Head of caudate nucleus (tissue), 42 donors: ENCODE measurements around the gene MAEA.
"Not testable (repeated sequence)": the region's sequence is repeated elsewhere in the genome, so short reads cannot be mapped to it uniquely, and the experiment has no call there.

ENCODE experiments used
- DNase-seq, 42 donors: peaks; one replicate each; pipeline versions ENCODE4 v3.0.0 to v3.0.0-alpha.2; 2020 to 2021; ENCODE audit warnings: mixed read lengths in 7 of 42
- intact Hi-C: fragments of 100-400 bp; cut with DNase I; formaldehyde crosslinking; loops from one replicate; pipeline ENCODE4 v1.15.0; 2022

The MAEA gene

DNA sequence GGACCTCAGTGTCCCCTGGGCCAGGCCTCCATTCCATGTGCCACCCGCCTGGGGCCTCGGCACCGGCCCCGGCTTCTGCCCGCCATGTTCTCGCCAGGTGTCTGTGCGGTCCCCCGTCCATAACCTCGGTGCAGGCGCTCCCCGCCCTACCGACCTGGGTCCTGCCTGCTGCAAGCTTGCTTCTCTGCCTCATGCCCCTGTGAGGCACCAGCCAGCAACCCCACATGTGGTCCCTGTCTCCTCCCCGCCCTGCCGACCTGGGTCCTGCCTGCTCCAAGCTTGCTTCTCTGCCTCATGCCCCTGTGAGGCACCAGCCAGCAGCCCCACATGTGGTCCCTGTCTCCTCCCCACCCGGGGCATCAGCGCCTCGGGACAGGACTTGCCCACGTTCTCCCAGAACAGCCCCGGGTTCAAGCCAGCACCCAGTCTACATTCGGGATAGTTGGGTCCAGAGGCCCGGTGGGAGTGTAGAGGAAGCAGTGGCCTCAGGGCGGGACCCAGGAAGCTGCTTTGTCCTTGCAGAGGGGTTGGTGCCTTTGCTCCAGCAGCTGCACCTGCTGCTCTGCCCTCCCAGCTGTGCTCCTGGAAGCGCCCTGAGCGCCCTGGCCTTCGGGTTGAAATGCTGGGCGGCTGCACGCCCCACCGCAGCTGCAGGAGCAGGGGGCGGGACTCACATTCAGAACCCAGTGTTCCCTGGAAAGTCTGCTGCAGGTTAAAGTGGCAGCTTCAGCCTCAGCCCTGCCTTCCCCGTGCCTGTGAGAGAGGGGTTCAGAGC is 37.2 kb downstream of the MAEA start:
- intact Hi-C loops: no loop called here
- peak in 1 of 42 donors; percentile 3 for DNase-seq

DNA sequence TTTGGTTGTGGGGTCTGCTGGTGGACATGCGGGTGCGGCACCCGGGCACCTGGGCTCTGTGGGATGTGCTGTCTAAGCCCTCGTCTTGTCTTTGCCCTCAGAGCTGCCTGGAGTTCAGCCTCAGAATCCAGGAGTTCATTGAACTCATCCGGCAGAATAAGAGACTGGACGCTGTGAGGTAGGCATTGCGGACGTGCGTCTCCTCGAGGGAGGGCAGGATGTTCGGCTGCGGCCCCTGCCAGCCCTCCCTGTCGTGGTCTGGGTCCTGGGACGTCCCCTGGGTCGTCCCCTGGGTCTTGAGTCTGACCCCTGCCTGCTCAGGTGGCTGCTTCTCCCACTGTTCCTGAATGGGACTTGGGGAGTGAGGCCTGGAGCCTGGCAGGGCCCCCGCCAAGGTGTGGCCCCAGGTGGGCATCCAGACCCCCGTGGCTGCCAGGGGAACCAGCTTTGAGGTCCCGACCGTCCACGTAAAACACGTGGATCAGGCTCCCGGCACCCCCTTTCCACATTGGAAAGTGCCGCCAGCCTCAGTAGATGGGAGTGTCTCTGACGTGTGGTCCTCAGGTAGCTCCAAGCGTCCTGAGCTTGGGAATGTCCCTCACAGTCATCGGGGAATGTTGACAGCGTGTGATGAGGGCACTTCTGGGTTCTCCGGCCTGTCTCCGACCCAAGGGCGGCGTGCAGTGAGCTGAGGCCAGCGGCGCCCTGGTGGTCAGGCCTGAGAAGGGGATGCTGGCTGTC is 38.0 kb downstream of the MAEA start:
- DNase-seq: no peak
- intact Hi-C loops: no loop called here

DNA sequence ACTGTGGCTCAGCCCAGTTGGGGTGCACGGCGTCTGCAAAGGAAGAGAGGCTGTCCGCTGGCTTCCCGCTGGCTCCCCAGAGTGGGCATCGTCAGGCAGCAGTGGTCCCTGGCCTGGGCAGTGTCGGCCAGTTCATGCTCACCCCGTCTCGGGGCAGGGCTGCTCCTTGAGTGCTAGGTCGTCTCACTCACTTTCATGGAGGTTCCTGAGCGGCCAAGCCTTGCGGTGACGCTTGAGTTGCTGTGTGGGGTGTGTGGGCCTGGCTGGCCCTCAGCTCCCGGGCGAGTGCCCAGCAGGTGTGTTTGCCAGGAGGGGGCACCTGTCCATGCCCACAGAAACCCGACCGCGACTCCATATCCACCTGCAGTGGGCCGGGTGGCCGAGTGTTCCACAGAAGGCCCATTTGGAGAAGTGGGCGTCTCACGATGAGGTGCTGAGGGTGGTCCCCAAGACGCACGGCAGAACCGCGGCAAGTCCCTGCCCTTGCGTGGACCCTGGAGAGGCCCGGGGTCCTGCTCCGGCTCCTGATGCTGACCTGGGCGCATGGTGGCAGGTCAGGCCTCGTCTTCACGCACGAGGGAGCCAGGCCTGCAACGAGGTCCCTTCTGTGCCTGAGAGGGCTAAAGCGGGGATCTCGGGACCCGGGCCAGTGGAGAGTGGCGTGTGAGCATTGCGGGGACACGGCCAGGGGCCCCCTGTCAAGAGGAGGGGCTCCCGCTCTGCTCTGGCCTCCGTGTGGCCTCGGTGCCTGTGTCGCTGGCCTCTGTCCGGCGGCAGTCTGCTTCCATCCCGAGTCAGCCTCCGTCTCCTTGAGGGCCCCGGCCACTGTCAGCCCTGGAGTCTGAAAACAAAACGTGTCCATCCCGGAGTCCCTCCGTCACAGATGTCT is 38.8 kb downstream of the MAEA start:
- DNase-seq: no peak
- intact Hi-C loops: no loop called here

DNA sequence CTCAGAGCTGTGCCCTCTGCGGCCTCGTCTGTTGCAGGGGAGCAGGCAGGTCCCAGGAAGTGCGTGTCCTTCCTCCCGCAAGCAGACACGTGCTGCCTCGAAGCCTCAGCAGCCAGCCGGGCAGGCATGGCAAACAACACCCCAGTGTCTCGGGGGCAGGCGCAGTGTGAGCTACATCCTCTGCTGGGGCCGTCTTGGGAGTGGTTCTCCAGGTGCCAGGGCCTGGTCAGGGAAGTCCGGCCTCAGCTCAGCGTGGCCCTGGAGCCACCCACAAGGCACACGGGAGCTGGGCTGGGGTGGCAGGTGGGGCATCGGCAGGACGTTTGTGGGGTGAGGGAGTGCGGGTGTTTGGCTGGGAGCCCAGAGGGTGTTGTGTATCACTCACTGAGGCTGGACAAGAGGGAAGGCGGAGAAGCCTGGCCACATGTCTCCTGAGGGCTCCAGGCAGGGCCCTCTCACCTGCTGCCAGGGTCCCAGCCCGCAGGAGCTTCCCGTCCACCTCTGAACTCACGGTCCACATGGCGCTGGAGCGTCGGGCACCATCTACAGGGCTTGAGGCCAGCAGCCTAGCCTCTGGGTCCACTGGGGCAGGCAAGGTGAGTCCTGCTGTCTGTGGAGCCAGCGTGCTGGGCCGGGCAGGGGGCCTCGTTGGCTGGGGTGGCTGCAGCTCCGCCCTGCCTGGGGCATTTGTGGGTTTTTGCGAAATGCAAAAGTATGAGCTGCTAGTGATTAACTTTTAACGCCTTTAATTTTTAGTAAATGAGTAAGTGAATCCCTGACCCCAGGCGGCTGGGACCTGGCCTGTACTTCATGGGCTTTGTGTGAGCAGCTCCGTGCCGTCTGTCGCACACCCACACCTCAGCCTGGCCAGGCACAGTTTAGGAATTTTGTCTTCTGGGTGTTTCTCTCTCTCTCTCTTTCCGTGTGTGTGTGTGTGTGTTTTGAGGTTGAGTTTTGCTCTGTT is 40.0 kb downstream of the MAEA start:
- intact Hi-C loops: no loop called here
- no peak for DNase-seq

DNA sequence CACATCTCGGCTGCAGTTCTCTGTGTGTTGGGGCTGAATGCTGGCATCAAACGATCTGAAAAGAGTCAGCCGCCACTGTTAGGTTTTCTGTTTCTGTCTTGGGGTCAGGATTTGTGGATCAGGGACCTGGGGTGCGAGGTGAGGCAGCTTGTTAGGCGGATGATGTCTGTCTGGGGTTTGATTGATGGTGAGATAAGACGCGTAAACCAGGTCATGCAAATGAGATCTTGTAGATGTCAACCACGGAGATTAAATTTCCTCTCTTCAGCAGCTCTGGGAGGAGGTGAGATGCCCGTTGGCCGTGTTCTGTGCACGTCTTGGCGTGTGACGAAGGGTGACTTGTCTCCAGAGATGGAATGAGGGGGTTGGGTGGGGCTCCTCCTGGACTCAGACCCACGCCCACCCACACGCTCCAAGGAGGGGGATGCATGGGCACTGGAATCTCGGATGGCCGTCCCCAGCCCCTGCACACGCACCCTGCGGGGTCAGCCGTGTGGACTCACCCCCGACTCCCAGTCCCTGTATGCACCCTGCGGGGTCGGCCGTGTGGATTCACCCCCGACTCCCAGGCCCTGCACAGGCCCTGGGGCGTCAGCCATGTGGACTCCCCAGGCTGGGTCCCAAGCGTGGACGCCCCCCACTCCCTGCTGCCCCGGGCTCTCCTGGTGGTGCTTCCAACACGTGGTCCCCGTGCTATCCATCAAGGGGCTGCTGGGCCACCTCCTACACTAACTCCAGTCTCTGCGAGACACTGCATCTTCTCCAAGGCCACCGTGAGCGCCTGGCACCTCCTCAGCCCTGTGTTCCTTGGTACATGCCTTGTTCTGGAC is 41.3 kb downstream of the MAEA start:
- no peak for DNase-seq
- intact Hi-C loops: no loop called here

DNA sequence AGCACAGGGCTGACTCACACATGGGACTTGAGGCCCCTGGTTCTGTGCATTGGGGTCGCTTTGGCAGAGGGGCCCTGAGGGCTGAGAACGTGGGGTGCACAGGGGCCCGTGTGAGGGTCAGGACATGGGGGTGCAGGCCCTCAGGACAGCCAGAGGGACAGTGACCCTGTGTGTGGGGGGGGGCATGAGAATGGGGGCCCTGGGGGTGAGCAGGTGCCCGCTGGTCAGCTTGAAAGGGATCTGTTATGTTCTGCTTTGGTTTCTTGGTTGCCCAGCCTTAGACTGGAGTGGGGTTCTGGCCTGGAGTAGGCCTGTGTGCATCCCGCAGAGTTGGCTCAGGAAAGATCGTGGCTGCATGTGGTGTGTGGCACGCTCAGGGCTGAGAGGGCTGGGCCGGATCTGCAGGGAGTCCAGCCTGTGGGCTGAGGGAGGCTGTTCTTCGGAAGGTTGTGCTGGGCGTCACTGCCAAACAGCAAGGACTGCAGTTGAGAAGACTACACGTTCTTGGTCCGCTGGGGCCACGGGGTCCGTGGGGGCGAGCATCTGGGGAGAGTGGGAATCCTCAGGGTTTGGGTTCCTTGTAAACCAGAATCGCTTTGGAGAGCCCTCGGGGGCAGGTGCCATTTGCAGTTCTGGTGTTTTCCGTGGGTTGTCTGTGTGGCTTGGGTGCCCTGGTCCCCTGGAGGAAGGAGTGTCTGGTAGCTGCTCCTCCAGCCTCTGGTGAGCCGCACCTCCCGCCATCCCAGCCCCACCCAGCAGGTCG is 42.1 kb downstream of the MAEA start:
- no peak for DNase-seq
- intact Hi-C loops: no loop called here

DNA sequence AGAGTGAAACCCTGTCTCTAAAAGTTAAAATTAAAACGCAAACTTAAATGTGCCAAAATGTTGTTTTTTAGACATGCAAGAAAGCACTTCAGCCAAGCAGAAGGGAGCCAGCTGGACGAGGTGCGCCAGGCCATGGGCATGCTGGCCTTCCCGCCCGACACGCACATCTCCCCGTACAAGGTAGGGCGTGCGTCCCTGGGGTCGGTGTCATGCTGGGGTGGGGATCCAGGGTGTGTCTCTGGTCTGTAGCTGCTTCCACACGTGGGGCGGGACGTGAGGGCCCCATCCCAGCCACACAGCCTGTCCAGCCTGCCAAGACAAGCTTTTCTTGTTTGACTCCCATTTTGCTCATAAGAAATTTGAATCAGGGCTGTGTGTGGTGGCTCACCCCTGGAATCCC is 43.0 kb downstream of the MAEA start:
- no peak for DNase-seq
- intact Hi-C loops: no loop called here

DNA sequence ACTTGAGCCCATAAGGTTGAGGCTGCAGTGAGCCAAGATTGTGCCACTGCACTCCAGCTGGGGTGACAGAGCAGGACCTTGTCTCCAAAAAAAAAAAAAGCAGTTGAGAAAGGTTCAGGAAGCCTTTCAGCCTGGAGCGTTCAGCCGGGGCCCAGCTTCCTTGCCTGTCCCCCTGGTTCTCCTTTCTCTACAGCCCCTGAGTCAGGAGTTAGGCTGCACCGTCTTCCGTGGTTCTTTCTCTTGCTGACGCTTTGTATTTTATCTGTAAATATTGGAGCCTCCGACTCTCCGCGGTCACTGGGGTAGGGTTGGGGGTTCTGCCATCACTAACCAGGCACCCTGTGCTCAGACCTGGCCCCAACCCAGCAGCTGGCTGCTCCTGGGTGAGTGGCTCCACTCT is 43.6 kb downstream of the MAEA start:
- peak in 2 of 42 donors; percentile 32 to 38 for DNase-seq
- intact Hi-C loops: no loop called here

DNA sequence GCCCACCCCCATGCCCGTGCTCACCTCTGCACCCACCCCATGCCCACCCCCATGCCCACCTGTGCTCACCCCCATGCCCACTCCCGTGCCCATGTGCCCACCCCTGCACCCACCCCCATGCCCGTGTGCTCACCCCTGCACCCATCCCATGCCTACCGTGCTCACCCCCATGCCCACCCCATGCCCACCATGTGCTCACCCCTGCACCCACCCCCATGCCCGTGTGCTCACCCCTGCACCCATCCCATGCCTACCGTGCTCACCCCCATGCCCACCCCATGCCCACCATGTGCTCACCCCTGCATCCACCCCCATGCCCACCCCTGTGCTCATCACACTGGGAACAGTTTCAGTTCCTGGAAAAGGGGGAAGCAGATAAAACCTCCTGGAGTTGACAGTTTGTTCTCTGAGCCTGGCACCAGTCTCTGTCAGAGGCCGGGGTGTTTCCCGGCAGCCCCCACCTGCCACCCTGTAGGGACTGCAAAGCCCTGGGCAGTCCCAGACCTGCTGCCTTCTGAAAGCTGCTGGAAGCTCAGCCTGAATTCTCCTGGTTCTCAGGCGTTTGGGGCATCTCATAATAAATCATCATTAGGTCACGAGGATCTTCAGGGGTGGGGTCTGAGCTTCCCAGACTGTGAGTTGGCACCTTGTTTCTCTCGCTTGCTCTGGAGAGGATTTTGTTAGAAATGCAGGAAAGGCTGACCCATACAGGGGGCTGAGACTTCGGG is 44.3 kb downstream of the MAEA start:
- intact Hi-C loops: not testable (repeated sequence)
- peak in 1 of 42 donors; percentile 17 for DNase-seq

DNA sequence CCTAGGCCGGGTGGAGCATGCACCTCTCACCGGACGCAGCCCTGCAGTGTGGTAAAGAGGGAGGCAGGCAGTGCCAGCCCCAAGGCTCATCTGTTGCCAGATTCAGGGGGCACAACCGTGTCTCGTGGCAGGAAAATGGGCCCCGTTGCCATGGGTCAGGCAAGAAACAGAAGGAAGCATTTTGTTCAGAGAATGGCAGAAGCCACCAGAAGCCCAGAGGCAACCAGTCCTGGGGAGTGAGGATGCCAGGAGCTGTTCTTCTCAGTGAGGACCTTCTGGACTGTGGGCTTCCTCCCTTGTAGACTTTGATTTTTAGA is 44.8 kb downstream of the MAEA start:
- intact Hi-C loops: no loop called here
- DNase-seq: peak in 16 of 42 donors; percentile 16 to 62 (median 42)

DNA sequence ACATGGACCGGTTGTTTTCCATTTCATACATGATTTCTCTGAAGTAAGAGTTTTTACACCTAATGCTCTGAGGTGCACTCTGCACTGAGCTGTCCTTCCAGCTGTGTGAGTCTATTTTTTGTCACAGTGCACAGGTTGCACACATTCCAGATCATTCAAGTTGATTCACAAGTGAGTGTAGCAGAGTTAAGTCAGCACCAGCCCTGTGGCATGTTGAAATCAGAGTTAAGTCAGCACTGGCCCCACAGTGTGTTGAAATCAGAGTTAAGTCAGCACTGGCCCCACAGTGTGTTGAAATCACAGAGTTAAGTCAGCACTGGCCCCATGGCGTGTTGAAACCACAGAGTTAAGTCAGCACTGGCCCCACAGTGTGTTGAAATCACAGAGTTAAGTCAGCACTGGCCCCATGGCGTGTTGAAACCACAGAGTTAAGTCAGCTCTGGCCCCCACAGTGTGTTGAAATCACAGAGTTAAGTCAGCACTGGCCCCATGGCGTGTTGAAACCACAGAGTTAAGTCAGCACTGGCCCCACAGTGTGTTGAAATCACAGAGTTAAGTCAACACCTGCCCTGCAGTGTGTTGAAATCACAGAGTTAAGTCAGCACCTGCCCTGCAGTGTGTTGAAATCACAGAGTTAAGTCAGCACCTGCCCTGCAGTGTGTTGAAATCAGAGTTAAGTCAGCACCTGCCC is 45.6 kb downstream of the MAEA start:
- intact Hi-C loops, DNase-seq: not testable (repeated sequence)

DNA sequence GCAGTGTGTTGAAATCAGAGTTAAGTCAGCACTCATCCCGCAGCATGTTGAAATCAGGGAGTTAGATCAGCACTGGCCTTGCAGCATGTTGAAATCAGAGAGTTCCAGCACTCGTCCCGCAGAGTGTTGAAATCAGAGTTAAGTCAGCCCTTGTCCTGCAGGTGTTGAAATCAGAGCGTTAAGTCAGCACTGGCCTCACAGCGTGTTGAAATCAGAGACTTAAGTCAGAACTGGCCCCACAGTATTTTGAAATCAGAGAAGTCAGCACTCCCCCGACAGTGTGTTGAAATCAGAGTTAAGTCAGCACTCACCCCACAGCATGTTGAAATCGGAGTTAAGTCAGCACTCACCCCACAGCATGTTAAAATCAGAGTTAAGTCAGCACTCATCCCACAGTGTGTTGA is 46.4 kb downstream of the MAEA start:
- DNase-seq: no peak
- intact Hi-C loops: no loop called here

DNA sequence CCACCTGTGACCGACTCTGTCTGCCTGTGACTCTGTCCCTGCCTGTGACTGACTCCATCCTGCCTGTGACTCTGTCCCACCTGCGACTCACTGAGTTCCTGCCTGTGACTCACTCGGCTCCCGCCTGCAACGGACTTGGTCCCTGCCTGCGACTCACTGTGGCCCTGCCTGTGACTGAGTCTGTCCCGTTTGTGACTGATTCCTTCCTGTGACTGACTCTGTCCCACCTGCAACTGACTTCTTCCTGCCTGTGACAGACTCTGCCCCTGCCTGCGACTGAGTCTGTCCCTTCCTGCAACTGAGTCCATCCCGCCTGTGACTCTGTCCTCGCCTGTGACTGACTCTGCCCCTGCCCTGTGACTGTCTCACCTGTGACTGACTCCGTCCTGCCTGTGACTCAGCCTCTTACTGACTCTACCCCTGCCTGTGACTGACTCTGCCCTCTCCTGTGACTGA is 47.7 kb downstream of the MAEA start:
- no peak for DNase-seq
- intact Hi-C loops: no loop called here

DNA sequence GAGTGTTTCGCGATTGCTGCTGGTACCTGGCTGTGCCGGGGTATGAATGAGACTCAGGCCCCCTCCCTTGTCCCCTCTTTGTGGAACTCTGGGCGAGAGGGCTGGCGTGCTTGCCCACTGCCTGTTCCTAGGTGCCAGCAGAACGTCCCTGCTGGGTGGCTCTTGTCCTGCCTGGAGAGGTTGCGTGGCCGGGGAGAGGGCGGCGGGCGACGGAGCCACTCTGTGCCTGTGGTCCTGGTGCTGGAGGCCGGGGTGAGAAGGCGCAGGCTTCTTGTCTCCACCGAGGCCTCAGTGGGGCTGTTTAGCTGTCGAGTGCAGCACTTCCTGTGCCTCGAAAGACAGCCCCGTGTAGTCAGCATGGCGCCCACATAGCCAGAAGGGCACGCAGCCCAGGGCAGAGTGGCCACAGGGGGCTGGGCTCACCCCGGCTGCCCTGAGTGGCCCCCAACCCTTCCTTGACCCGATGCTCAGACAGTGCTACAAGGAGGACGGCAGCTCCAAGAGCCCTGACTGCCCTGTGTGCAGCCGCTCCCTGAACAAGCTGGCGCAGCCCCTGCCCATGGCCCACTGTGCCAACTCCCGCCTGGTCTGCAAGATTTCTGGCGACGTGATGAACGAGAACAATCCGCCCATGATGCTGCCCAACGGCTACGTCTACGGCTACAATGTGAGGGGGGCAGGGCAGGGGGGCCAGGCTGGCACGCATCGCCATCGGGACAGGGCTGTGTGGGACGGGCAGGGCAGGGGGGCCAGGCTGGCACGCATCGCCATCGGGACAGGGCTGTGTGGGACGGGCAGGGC is 48.5 kb downstream of the MAEA start:
- no peak for DNase-seq
- intact Hi-C loops: no loop called here
